ENCODE data around the gene TYRP1.

DNA sequence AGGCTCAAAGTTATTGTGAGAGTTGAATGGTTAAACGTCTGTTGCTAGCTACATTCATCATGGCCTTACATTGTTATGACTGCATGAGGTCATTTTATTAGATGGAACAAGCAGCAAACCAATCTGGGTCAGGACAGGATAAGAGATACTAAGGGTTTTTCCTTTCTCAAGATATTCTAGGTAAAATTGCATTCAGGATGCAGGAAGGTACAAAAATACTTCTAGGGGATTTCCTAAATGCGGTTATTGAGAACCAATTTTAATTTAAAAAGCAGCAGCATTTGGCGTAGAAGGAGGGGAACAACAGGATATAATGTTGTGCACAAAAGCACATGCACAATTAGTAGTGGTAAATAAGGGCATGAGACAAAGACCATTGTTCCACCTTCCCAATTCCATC is 42.5 kb downstream of the TYRP1 start:
- no peak for TF ChIP-seq GATA3 (IDR thresholded peaks at IDR 0.05; ENCODE audit: low read depth, low read length)
- no peak for TF ChIP-seq GATA2 (IDR thresholded peaks at IDR 0.05; ENCODE audit: low read depth, low read length)

Data from SH-SY5Y (cell line).